Measurements from ENCODE around the gene MAT1A. TPM values are rescaled to one million over a fixed set of nuclear protein-coding genes. Genes with fewer than 3 reads are reported as not detected.

The MAT1A gene
- total RNA-seq, 4 donors from 2014 or later = 0.22 to 0.39 (median 0.25) TPM; not detected in 1

GRCh38 chr10:80292607-80293239 lies 3.3 kb upstream of the MAT1A start:
- Histone ChIP-seq H3K27ac (no peak overlapping the region), H3K4me1 (no peaks in the 10 kb centered on the region), H3K27me3 (no peaks in the 10 kb centered on the region), H3K9me3 (no peaks in the 10 kb centered on the region), H3K36me3 (no peaks in the 10 kb centered on the region), H3K4me3 (replicated peaks in 1 of 3) (no peak overlapping the region)
- no peak for DNase-seq
- TF ChIP-seq POLR2A (IDR thresholded peaks at IDR 0.05) = no peak
- no peak for TF ChIP-seq CTCF (IDR thresholded peaks at IDR 0.05)
- intact Hi-C loops (cut with DNase I) = no loop called here
- 91% methylated on average over 4 to 6 of the region's 6 CpGs for WGBS, 2 donors

- Histone ChIP-seq H3K4me3 (replicated peaks in 1 of 3) (no peak overlapping the region), H3K27me3 (no peaks in the 10 kb centered on the region), H3K36me3 (no peaks in the 10 kb centered on the region), H3K4me1 (no peaks in the 10 kb centered on the region), H3K27ac (no peak overlapping the region), H3K9me3 (no peaks in the 10 kb centered on the region)
- TF ChIP-seq POLR2A (IDR thresholded peaks at IDR 0.05) = no peak
- TF ChIP-seq CTCF (IDR thresholded peaks at IDR 0.05) = no peak
- DNase-seq = no peak
- intact Hi-C loops (cut with DNase I) = no loop called here
- WGBS, 2 donors = 61 to 70% methylated on average over 4 of the region's 4 CpGs
Observed at GRCh38 chr10:80290474-80291220, 1.2 kb upstream of the MAT1A start.

GRCh38 chr10:80288849-80289248 lies 609 bp downstream of the MAT1A start:
- Histone ChIP-seq H3K36me3 (no peaks in the 10 kb centered on the region), H3K4me3 (replicated peaks in 1 of 3) (no peak overlapping the region), H3K4me1 (no peaks in the 10 kb centered on the region), H3K27me3 (no peaks in the 10 kb centered on the region), H3K9me3 (no peaks in the 10 kb centered on the region), H3K27ac (no peak overlapping the region)
- intact Hi-C loops (cut with DNase I) = no loop called here
- TF ChIP-seq POLR2A (IDR thresholded peaks at IDR 0.05) (no peak), CTCF (IDR thresholded peaks at IDR 0.05) (no peak)
- DNase-seq = no peak
- WGBS, 2 donors = 90 to 94% methylated on average over 5 of the region's 5 CpGs

GRCh38 chr10:80284522-80284921 lies 4.9 kb downstream of the MAT1A start:
- H3K4me3 ChIP-seq (replicated peaks in 1 of 3) = no peak overlapping the region
- 100% methylated on average over 1 of the region's 1 CpG; no CpG with 5 or more reads in 1 of the 2 donors for WGBS, 2 donors
- no peak overlapping the region for H3K27ac ChIP-seq
- intact Hi-C loops (cut with DNase I) = no loop called here
- peaks cover 16 to 20% of the 10 kb centered on the region in 2 donors for H3K4me1 ChIP-seq
- no peaks in the 10 kb centered on the region for H3K36me3 ChIP-seq
- no peak for DNase-seq
- H3K27me3 ChIP-seq = no peaks in the 10 kb centered on the region
- no peaks in the 10 kb centered on the region for H3K9me3 ChIP-seq
- no peak for TF ChIP-seq POLR2A (IDR thresholded peaks at IDR 0.05)
- no peak for TF ChIP-seq CTCF (IDR thresholded peaks at IDR 0.05)

DNA sequence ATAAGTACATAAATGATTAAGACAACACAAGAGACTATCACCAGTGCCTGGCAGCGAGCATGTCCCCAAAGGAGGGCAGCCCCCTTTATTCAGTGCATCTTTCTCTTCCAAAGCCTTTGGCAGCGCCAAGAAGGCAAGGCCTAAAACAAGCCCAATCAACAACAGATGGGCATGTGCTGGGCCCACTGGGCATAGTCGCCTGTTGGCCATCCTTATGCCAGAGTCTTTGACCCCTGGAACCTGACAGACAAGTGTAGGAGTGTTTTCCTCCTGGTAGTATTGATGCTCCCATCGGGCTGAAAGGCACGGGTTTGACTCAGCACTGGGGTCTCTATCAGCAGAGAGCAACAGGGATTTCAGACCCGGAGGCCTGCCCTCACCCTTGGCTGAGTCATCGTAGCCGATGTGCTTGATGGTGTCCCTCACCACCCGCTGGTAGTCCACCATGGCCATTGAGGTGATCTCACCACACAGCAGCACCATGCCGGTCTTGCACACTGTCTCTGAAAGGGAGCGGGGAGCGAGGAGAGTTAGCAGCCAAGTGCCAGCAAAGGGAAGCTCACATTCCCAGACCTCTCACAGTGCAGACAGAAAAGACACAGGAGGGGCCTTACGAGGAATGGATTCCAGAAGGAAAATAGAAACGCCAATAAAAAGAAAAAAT lies 5.8 kb downstream of the MAT1A start:
- H3K27ac ChIP-seq = no peak overlapping the region
- WGBS, 2 donors = 84 to 98% methylated on average over 13 to 14 of the region's 14 CpGs
- DNase-seq = no peak
- H3K9me3 ChIP-seq = no peaks in the 10 kb centered on the region
- no peaks in the 10 kb centered on the region for H3K27me3 ChIP-seq
- no peak overlapping the region for H3K4me3 ChIP-seq (replicated peaks in 1 of 3)
- H3K36me3 ChIP-seq = no peaks in the 10 kb centered on the region
- intact Hi-C loops (cut with DNase I) = no loop called here
- peaks cover 16 to 20% of the 10 kb centered on the region in 2 donors for H3K4me1 ChIP-seq
- TF ChIP-seq POLR2A (IDR thresholded peaks at IDR 0.05) (no peak), CTCF (IDR thresholded peaks at IDR 0.05) (no peak)
